Spleen (tissue), 7 donors: ENCODE data around the gene VCL.

Experiments used
- POLR2AphosphoS5 ChIP-seq, 3 donors: sonication (generic); formaldehyde crosslinking; IDR thresholded peaks; one replicate each; pipeline ENCODE4 v1.5.1; 2017; ENCODE audit warnings: antibody characterized with exemption in 3 of 3
- TF ChIP-seq, protein P1 (sequence below), 11 experiments: fragments of 200-600 bp in 7 of 11; fragments of 450-650 bp in 4 of 11; sonication (generic) in 4 of 11; IDR thresholded peaks in 8 of 11; conservative IDR thresholded peaks in 3 of 11; 1 replicate in 7 of 11; 2 replicates in 4 of 11; pipeline versions ENCODE4 v1.4.0 to v1.8.0; 2016 to 2021; ENCODE audit warnings: antibody characterized with exemption in 11 of 11, inconsistent platforms in 4 of 11, mild to moderate bottlenecking in 1 of 11
- donor health status: DM: no; HTN: no; CAD: no; lungs with moderate emphysema.
- donor health status: DM: no; HTN: no; CAD: no.
- donor health status: DM: no; HTN: no; CAD: no.

DNA sequence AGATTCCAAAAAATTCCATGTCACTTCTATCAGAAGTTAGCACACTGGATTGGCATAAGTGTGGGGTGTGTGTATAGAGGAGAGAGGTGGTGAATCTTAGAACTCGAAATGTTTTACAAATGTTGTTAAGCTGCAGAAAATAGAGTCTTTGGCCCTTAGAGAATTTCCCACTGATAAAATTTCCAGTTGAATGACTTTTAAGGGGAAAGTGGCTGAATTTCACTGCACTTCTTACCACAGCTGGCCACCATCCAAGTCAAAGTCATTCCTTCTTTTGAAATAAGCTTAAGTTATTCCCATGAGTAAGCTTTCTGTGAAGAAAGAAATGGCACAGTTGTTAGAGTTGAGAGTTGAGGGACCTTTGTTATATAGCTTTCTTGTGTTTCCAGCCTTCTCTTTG lies 13.9 kb downstream of the VCL start:
- no peak for TF ChIP-seq POLR2AphosphoS5 (IDR thresholded peaks at IDR 0.05)
- TF ChIP-seq, protein P1, sequence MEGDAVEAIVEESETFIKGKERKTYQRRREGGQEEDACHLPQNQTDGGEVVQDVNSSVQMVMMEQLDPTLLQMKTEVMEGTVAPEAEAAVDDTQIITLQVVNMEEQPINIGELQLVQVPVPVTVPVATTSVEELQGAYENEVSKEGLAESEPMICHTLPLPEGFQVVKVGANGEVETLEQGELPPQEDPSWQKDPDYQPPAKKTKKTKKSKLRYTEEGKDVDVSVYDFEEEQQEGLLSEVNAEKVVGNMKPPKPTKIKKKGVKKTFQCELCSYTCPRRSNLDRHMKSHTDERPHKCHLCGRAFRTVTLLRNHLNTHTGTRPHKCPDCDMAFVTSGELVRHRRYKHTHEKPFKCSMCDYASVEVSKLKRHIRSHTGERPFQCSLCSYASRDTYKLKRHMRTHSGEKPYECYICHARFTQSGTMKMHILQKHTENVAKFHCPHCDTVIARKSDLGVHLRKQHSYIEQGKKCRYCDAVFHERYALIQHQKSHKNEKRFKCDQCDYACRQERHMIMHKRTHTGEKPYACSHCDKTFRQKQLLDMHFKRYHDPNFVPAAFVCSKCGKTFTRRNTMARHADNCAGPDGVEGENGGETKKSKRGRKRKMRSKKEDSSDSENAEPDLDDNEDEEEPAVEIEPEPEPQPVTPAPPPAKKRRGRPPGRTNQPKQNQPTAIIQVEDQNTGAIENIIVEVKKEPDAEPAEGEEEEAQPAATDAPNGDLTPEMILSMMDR (IDR thresholded peaks at IDR 0.05 in 8 of 11, conservative IDR thresholded peaks at IDR 0.05 in 3 of 11), result no peak
